Kidney epithelial cell (primary cell): ENCODE results near the gene SHLD1. TPM values are rescaled to one million over a fixed set of nuclear protein-coding genes. Genes with fewer than 3 reads are reported as not detected.

ENCODE experiments used
- DNase-seq: peaks from one replicate; pipeline ENCODE4 v3.0.0-alpha.2; 2010; ENCODE audit warnings: low read depth
- H3K27me3 ChIP-seq: 2 replicates; pipeline ENCODE4 v1.6.0; 2011; ENCODE audit warnings: low read length; ENCODE audit not compliant: control insufficient read depth, insufficient read depth
- H3K36me3 ChIP-seq: 2 replicates; pipeline ENCODE4 v1.5.1; 2011; ENCODE audit warnings: low read length; ENCODE audit not compliant: control insufficient read depth, insufficient read depth
- H3K4me3 ChIP-seq: 2 replicates; pipeline ENCODE4 v1.5.1; 2011; ENCODE audit warnings: low read depth, mild to moderate bottlenecking, control low read depth, low read length
- total RNA-seq: library from RNA; depleted of rRNA; stranded (reverse); fragments of >200 nt; gene quantifications from 2 replicates; pipeline ENCODE4 v1.2.3, GENCODE V29; 2015
- TF ChIP-seq, protein P1 (sequence below): IDR thresholded peaks from 2 replicates; pipeline ENCODE4 v1.5.1; 2011; ENCODE audit warnings: mild to moderate bottlenecking, moderate library complexity, low read length, control low read depth, inconsistent platforms; ENCODE audit not compliant: insufficient read depth, poor library complexity, severe bottlenecking

The SHLD1 gene
- total RNA-seq, 1 donor from 2014 or later = 1.3 TPM

DNA sequence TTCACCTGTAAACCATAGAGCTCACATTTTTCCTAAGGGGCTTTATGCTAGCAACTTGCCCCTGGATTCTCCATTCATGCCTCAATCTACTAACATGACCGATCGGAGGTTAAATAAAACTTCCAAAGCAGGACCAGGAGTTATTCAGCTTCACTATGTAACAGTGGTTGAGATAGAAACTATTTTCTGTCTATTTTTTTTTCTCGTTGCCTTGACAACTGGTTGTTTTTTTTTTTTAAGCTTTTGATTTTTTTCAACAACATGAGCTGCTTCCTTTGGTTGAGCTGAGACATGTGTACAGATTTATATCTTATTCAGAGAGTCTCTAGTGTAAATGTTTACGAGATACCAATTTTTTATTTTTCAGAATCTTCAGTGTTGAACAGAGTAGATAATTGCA is 85.7 kb downstream of the SHLD1 start:
- no peak for DNase-seq
- Histone ChIP-seq H3K27me3 (no peaks in the 10 kb centered on the region), H3K4me3 (no peak overlapping the region), H3K36me3 (no peaks in the 10 kb centered on the region)
- TF ChIP-seq, protein P1, sequence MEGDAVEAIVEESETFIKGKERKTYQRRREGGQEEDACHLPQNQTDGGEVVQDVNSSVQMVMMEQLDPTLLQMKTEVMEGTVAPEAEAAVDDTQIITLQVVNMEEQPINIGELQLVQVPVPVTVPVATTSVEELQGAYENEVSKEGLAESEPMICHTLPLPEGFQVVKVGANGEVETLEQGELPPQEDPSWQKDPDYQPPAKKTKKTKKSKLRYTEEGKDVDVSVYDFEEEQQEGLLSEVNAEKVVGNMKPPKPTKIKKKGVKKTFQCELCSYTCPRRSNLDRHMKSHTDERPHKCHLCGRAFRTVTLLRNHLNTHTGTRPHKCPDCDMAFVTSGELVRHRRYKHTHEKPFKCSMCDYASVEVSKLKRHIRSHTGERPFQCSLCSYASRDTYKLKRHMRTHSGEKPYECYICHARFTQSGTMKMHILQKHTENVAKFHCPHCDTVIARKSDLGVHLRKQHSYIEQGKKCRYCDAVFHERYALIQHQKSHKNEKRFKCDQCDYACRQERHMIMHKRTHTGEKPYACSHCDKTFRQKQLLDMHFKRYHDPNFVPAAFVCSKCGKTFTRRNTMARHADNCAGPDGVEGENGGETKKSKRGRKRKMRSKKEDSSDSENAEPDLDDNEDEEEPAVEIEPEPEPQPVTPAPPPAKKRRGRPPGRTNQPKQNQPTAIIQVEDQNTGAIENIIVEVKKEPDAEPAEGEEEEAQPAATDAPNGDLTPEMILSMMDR = no peak

DNA sequence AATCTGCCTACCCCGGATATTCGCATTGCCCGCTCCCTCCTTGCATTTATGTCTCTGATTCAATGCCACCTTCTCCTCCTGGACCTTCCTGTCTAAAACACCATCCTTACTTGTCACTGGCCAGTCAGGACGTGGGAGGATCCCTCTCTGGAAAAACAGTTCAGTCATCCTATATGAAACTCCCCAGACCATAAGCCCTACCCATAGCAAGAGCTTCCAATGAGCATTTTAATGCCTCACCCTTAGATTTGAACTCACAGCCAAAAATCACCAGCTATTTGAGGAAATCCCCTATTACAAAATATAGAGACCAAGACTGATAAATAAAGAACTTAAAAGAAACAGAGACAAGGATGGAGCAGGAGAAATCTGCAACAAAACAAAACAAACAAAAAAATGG is 86.4 kb downstream of the SHLD1 start:
- Histone ChIP-seq H3K27me3 (no peaks in the 10 kb centered on the region), H3K4me3 (no peak overlapping the region), H3K36me3 (no peaks in the 10 kb centered on the region)
- TF ChIP-seq, protein P1 = no peak
- DNase-seq = no peak

DNA sequence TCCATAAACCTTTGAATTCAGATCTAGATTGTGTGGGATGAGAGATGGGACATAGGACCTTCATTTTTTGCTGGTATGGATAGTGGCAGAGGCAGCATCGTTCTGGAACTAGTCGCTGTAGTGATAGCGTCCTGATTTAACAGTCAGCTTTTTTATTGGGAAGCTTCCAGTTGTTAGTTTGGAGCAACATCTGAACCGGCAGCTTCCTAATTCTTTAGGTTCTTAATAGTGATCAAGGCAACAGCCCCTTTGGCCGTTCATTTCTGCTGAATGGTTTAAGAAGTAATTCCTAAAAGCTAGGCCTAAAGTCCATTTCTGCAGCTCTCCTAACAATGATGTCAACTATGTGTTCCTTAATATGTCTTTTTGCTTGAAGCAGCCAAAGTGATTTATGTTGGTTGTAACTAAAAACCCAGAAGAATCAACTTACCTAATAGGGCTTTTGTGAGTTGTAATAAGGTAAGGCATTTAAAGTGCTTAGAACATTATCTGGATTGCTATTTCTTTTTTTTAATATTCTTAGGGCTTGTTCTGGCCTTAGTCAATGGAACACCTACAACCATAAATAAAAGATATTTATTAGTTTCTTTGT is 90.3 kb downstream of the SHLD1 start:
- Histone ChIP-seq H3K36me3 (no peaks in the 10 kb centered on the region), H3K4me3 (no peak overlapping the region), H3K27me3 (no peaks in the 10 kb centered on the region)
- TF ChIP-seq, protein P1 = no peak
- no peak for DNase-seq

DNA sequence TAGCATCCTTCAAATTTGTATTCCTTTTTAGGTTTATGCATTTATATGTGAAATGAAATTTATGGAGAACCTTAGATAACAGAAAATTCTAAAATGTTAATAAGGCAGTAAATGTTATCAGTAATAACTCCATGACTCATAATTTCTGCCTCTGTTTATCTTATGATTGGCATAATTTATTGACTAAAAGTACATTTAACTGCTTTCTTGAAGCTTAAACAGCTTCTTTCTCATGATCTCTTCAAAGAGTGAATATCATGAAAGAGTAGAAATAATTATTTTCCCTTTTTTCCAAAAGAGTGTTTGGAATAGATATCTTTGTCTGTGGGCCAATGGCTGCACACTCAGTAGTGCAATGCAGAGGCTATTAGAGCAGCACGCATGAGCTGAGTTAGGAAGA is 91.3 kb downstream of the SHLD1 start:
- H3K4me3 ChIP-seq = no peak overlapping the region
- no peaks in the 10 kb centered on the region for H3K36me3 ChIP-seq
- H3K27me3 ChIP-seq = no peaks in the 10 kb centered on the region
- TF ChIP-seq, protein P1 = no peak
- DNase-seq = no peak

DNA sequence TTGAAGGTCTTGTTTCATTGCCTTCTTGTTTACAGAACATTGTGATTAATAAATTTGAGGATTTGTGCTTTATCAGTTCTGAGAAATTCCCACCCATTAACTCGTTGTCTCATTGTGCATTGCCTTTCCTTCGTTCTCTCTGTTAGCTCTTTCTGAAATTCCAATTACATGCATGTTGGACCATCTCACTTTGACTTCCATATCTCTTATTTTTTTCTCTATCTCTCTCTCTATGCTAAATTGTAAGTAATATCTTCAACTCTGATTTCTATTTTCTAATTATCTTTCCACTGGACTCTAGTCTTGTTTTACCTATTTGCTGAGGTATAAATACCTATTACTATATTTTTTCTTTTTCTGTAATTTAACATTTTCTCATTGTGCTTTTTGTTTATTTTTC is 92.3 kb downstream of the SHLD1 start:
- H3K36me3 ChIP-seq = no peaks in the 10 kb centered on the region
- no peaks in the 10 kb centered on the region for H3K27me3 ChIP-seq
- TF ChIP-seq, protein P1 = no peak
- no peak for DNase-seq
- H3K4me3 ChIP-seq = no peak overlapping the region

DNA sequence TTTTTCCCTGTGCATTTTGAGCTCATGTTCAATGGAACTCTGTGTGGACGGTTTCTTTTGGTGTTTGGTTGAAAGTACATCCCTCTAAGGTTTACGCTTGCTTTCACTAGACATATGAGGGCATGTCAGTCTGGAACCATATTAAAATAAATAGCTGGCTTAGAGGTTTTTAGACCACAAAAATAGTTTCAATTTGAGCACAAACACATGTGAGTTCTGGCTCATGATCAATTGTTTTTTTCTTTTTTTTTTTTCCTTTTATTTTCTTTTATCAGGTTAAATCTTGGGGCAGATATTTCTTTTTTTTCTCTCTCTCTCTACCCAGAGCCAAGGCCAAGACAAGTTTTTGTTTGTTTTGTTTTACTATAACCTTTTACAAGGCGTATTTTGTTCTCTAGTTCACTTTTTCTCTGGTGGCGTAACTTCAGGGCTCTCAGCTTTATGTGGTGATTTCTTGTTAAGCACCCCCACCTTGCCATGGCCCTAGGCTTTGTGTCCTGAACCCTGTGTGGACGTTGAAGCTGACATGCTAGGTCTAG is 92.9 kb downstream of the SHLD1 start:
- Histone ChIP-seq H3K4me3 (no peak overlapping the region), H3K36me3 (no peaks in the 10 kb centered on the region), H3K27me3 (no peaks in the 10 kb centered on the region)
- TF ChIP-seq, protein P1 = no peak
- no peak for DNase-seq
